HFF-Myc (cell line): Measurements from ENCODE around the gene MORF4L2.

Experiments
- DNase-seq: peaks from one replicate; pipeline ENCODE4 v3.0.0-alpha.2; 2011; ENCODE audit warnings: low read depth; ENCODE audit errors: extremely low read depth
- H3K4me3 ChIP-seq: replicated peaks from 2 replicates; pipeline ENCODE4 v1.5.1; 2011; ENCODE audit warnings: low read depth, mild to moderate bottlenecking, control low read depth, low read length
- CTCF ChIP-seq: IDR thresholded peaks from 2 replicates; pipeline ENCODE4 v1.5.1; 2012; ENCODE audit warnings: mild to moderate bottlenecking, low read depth, low read length, control low read depth; ENCODE audit errors: missing control alignments

MORF4L2 gene

GRCh38 chrX:103629318-103630170 is 57.0 kb downstream of the MORF4L2 start:
- peak; percentile 61 for TF ChIP-seq CTCF
- no peak for DNase-seq
- peak overlapping the region; percentile 61 for H3K4me3 ChIP-seq

GRCh38 chrX:103628386-103629317 is 57.8 kb downstream of the MORF4L2 start, which contains the start of gene TCEAL1:
TCEAL1 (plus strand) TSS chrX:103628975; CDS start chrX:103629917, 942 bp downstream.
- peak within 1 kb of the TSS; percentile 61 for H3K4me3 ChIP-seq
- TF ChIP-seq CTCF, result no peak
- no peak for DNase-seq

GRCh38 chrX:103626855-103627254 is 59.6 kb downstream of the MORF4L2 start:
- DNase-seq, result no peak

More at GRCh38 chrX:103626855-103627254, 59.6 kb downstream of the MORF4L2 start:
- TF ChIP-seq CTCF, result no peak
- H3K4me3 ChIP-seq, result no peak overlapping the region
